Left renal cortex interstitium (tissue), 4 donors: ENCODE measurements around the gene PTP4A1. TPM values are rescaled to one million over a fixed set of nuclear protein-coding genes. Genes with fewer than 3 reads are reported as not detected.
A peak's percentile ranks its signal among the peaks of the same experiment; 100 is the strongest.

Experiments used
- DNase-seq, 4 donors: peaks; one replicate each; pipeline ENCODE4 v3.0.0-alpha.2; 2013; ENCODE audit warnings: low read depth in 4 of 4, low spot score in 2 of 4, missing footprints in 1 of 4
- polyA plus RNA-seq, 4 donors: library from polyadenylated mRNA; unstranded; fragments of 120-200 nt; gene quantifications; one replicate each; pipeline ENCODE4 v1.2.1, GENCODE V29; 2013; ENCODE audit not compliant: insufficient read length in 4 of 4

PTP4A1 gene
- polyA plus RNA-seq, 4 donors, result 44.4 to 83.2 (median 54.9) TPM

DNA sequence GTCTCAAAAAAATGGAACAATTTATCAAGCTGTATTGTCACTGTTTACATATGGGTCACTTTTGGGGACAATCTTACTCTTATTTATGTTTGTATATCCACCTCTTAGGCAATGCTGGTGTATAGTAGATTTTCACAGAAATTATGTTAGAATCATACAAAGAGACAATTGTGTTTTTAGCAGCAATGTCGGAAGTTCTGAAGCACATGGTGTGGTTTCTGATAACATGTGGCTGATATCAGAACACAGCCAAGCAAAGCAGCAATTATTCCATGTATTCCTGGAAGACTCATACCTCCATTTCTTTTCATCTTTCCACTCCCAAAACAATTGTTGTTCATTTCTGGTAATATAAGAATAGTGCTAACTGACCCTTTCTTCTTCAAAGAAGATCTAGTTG lies 17.5 kb upstream of the PTP4A1 start:
- DNase-seq, result no peak

- no peak for DNase-seq
Measured at GRCh38 chr6:63556369-63556768, 15.9 kb upstream of the PTP4A1 start.

GRCh38 chr6:63558278-63558677 lies 14.0 kb upstream of the PTP4A1 start:
- no peak for DNase-seq

DNA sequence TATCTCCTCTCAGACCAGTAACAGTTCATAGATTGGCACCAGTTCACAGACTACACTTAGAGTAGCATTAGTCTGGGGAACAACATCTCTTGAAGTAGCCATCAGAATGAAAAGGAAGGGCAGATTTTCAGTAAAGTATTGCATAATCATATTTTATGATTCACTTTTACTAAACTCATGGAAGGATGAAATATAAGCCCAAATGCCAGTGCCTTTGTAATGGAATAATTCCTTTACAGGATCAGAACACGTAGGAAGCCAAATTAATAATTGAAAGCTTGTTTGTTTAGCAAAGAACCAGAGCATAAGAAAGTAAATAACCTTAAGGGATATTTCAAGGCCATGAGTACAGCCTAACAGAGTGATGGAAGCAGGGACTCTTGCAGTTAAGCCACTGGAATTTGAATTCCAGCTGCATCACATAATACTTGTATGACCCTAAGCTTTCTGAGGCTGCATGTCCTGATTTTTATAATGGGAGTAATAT lies 11.4 kb upstream of the PTP4A1 start:
- no peak for DNase-seq

DNA sequence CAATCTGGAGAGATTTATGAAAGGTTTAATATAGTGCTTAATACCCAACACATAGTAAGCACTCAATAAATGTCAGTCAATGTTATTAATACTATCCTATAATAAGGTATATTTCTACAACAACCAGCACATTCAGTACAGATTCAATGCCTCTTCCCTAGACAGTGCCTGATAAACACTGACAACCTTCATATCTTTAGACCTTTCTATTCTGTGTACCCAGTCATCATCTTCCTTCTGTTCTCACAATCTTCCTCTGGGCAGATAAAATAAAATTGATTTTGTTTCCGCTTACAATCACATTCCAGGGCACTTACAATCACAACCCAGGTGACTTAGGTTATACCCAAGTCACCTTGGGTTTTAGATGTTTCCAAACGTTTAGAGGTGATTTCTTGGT lies 11.0 kb upstream of the PTP4A1 start:
- no peak for DNase-seq

GRCh38 chr6:63563235-63563634 lies 9.0 kb upstream of the PTP4A1 start:
- DNase-seq, result no peak

- DNase-seq, result no peak
Measured at GRCh38 chr6:63565058-63565726, 7.1 kb upstream of the PTP4A1 start.

GRCh38 chr6:63565727-63566596 lies 6.3 kb upstream of the PTP4A1 start:
- no peak for DNase-seq

GRCh38 chr6:63567966-63568365 lies 4.3 kb upstream of the PTP4A1 start:
- DNase-seq, result no peak

- peak; percentile 26 to 45 (median 30) for DNase-seq
Measured at GRCh38 chr6:63571361-63572043, 778 bp upstream of the PTP4A1 start.

DNA sequence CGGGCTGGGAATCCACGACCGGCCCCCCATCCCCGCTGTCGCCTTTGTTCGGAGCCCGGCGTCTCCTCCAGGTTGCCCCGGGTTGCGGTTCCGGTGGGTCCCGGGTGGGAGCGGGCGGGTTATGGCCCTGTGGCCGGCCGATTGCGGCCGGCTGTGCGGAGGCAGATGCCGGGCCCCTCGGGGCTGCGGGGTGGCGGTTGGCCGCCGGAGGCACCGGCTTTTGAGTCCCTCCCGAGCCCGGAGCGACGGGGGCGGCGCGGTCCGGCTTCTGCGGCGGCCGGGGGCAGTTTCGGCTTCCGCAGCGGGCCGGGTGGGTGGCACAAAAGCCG lies 431 bp downstream of the PTP4A1 start:
- DNase-seq, result peak in 1 of 4 donors; percentile 28

DNA sequence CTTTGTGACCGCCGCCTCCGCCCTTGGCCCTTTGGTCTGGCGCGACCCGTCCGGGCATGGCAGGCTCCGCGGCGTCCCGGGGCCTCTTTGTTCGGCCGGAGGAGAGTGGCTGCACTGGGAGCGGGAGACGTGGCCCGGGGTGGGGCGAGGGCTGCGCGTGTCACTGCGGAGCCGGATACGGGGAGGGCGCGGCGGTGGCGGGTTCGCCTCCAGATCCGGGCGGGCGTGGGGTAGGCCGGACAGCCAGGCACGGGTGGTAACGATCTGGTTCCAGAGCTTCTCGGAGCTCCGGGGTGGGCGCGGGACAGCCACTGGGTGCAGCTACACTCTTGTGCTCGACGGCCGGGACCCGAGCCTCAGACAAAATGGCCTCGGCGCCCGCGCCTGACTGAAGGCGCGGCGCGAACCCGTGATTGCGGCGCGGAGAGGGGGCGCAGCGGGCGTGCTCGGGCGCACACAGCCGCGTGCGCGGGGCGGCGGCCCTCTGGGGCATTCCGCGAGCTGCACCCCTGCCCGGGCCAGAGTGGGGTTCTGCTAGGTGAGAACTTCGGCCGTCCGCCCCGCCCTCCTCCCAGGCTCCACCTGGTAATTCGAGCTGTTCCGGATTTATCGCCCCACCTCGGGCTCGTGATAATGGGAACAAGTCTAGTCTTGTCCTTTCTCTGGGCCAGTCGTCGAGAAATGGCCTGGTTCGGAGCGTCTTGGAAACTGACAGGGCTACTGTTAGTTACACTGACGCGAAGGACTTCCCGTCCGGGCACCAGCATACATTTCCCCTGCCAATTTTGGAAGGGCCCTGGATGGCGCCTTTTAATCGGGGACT lies 1.0 kb downstream of the PTP4A1 start:
- DNase-seq, result peak; percentile 66 to 83 (median 72)

DNA sequence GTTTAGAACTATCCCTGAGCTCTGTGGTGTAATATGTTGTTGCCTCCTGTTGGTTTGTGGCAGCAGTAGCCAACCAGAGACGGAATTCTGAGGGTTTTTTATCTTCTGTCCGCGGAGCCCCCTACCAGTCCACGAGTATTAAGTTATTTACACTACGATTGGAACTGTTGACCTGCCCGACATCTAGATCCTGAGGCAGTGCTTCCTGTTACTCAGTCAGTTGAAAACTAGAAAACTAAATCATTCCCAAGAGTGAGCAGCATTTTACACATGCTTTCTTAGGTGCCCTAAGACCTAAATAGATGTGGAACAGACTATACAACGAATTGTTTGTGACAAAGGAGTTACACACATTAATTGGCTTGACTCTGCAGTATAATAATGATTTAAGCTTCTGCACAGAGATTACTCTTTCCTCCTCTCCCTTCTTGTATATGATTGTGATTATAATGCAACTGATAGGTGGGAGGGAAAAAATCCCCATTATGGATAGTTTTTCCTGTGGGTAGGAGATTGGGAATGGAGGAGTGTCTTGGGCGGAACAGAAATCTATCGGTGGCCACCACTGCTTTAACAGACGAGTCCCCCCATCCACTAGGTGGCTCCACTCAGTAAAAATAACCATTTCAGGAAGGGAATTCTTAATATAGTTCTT lies 1.7 kb downstream of the PTP4A1 start:
- peak in 2 of 4 donors; percentile 14 to 28 for DNase-seq

GRCh38 chr6:63574554-63574900 lies 2.2 kb downstream of the PTP4A1 start:
- DNase-seq, result no peak

GRCh38 chr6:63576147-63576772 lies 4.0 kb downstream of the PTP4A1 start:
- DNase-seq, result no peak

GRCh38 chr6:63576985-63577712 lies 4.9 kb downstream of the PTP4A1 start:
- no peak for DNase-seq

- DNase-seq, result no peak
Measured at GRCh38 chr6:63578757-63579156, 6.5 kb downstream of the PTP4A1 start.

DNA sequence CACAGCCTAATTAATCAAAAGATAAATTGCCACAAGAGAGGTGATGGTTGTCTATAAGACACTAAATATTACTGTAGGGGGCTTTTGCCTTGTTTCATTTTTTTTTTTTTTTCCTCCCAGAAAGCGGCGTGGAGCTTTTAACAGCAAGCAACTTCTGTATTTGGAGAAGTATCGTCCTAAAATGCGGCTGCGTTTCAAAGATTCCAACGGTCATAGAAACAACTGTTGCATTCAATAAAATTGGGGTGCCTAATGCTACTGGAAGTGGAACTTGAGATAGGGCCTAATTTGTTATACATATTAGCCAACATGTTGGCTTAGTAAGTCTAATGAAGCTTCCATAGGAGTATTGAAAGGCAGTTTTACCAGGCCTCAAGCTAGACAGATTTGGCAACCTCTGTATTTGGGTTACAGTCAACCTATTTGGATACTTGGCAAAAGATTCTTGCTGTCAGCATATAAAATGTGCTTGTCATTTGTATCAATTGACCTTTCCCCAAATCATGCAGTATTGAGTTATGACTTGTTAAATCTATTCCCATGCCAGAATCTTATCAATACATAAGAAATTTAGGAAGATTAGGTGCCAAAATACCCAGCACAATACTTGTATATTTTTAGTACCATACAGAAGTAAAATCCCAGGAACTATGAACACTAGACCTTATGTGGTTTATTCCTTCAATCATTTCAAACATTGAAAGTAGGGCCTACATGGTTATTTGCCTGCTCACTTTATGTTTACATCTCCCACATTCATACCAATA lies 7.8 kb downstream of the PTP4A1 start:
- no peak for DNase-seq

DNA sequence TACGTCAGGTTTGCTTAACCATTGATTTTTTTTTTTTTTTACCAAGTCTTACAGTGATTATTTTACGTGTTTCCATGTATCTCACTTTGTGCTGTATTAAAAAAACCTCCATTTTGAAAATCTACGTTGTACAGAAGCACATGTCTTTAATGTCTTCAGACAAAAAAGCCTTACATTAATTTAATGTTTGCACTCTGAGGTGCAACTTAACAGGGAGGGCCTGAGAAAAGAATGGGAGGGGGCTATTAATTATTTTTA lies 8.4 kb downstream of the PTP4A1 start:
- DNase-seq, result no peak
